NCI-H748 (cell line): ENCODE measurements around the gene TYR.
"Not testable (repeated sequence)": the region's sequence is repeated elsewhere in the genome, so short reads cannot be mapped to it uniquely, and the experiment has no call there.

Experiments used
- DNase-seq: peaks from one replicate; lab custom pipeline; 2025; ENCODE audit not compliant: unreplicated experiment; lab: John Stamatoyannopoulos, UW

The TYR gene

DNA sequence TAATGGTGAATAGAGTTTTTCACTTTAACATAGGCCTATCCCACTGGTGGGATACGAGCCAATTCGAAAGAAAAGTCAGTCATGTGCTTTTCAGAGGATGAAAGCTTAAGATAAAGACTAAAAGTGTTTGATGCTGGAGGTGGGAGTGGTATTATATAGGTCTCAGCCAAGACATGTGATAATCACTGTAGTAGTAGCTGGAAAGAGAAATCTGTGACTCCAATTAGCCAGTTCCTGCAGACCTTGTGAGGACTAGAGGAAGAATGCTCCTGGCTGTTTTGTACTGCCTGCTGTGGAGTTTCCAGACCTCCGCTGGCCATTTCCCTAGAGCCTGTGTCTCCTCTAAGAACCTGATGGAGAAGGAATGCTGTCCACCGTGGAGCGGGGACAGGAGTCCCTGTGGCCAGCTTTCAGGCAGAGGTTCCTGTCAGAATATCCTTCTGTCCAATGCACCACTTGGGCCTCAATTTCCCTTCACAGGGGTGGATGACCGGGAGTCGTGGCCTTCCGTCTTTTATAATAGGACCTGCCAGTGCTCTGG, at the start of gene TYR:
TYR (plus strand) TSS at position 185 of the 541 bp plus-strand sequence; CDS start at position 264, 79 bp downstream.
- DNase-seq: no peak

- DNase-seq: no peak
These were observed 41.1 kb upstream of the TYR start for GRCh38 chr11:89136606-89137005.

DNA sequence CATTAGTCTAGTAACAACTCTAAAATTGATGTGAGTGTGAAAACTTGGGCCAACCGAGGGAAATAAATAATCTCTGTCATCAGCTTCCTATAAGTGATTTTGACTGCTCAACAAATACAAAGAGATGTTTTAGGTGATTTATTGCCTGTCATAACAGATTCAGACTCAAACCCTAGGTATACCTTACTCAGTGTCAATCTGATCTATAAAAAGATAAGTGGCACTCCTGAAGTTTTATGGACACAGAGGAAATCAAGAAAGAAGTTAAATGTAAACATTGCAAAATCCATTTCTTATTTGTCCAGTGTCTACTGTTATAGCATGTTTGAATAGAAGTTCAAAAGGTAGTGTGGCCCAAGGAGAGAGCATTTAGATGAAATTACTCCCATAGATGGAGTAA, 30.4 kb upstream of the TYR start:
- DNase-seq: no peak

DNA sequence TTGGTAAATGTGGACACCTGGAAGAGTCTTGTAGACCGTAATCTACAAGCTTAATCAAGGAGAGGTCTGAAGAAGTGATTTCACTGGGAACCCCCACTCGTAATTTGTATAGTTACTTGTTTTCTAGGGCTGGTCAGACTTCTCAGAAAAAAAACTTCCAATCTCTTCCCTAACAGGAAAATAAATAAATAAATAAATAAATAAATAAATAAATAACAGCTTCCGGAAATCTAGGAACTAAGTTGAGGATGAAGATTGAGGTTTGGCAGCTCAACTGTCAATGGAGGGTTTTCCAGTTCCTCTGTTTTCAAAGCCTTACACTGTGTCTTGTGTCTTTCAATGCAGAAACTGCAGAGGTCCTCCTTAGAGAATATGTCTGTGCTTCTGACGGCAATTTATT, 17.7 kb upstream of the TYR start:
- DNase-seq: no peak

GRCh38 chr11:89161949-89162348, 15.7 kb upstream of the TYR start:
- DNase-seq: no peak

- no peak for DNase-seq
These were observed 14.0 kb upstream of the TYR start for GRCh38 chr11:89163686-89164085.

DNA sequence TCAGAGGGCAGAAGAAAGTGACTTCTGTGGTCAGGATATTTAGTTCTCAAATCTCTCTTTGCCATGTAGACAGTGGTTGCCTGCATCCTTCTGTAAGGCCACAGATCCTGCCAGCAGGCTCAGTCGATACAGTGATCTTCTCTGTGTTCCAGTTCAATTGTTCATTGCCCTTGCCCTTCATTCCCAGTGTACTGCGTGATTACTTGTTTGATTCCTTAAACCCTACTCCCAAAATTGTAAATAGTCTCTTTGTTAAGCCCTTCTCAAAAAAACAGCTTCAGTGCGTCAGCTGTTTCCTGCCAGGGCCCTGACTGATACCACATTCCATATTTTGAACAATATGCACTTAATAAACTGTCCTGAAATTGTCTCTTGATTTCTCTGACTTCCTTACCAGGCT, 9.3 kb upstream of the TYR start:
- no peak for DNase-seq

DNA sequence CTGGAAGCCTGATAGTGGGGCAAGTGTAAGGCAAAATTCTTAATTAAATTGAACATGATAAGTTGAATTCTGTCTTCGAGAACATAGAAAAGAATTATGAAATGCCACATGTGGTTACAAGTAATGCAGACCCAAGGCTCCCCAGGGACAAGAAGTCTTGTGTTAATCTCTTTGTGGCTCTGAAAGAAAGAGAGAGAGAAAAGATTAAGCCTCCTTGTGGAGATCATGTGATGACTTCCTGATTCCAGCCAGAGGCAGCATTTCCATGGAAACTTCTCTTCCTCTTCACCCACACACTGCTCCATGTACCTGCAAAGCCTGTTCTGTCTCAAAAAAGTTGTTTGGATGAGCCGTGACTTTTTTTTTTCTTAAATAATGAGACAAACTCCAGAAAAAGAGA, 1.9 kb upstream of the TYR start:
- no peak for DNase-seq

DNA sequence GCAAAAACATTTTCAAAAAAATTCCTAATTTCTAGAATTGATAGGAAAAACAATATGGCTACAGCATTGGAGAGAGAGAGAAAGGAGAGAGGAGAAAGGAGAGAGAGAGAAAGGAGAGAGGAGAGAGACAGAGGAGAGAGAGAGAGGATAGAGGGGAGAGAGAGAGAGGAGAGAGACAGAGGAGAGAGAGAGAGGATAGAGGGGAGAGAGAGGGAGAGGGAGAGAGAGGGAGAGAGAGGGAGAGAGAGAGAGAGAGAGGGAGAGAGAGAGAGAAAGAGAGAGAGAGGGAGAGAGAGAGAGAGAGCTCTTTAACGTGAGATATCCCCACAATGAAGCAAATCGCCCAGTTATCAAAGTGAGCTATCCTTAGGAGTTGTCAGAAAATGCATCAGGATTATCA, 737 bp upstream of the TYR start:
- no peak for DNase-seq

- DNase-seq: no peak
These were observed 3.4 kb downstream of the TYR start for GRCh38 chr11:89181111-89181510.

GRCh38 chr11:89182773-89183518, 5.3 kb downstream of the TYR start:
- no peak for DNase-seq

- DNase-seq: no peak
These were observed 6.3 kb downstream of the TYR start for GRCh38 chr11:89184021-89184420.

DNA sequence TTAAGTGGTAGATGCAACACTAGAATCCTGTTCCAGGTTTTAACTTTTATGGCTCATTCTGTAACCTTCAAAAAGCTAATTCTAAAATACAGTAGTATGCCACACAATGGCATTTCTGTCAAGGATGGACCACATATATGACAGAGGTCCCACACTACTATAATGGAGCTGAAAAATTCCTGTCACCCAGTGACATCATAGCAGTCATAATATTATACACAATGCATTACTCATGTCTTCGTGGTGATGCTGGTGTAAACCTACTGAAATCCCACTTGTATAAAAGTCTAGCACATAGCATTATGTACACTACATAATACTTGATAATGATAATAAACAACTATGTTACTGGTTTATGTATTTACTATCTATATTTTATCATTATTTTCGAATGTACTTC, 12.1 kb downstream of the TYR start:
- DNase-seq: no peak

GRCh38 chr11:89201138-89201537, 23.5 kb downstream of the TYR start:
- DNase-seq: no peak

GRCh38 chr11:89203814-89204213, 26.1 kb downstream of the TYR start:
- DNase-seq: no peak

DNA sequence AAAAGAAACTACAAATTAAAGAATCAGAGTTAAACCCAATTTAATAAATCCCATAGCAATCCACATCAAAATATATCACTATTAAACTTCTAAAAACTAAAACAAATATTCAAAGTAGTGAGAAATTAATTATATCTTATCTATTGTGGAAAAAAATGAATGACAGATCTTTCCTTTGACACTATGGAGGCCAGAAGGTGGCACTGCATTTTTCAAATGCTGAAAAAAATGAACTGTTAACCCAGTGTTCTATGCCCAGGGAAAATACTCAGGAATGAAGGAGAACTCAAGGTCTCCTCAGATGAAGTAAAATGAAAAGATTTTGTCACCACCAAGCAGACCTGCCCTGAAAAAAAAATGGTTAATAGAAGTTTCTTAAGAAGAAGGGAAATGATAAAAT, 27.7 kb downstream of the TYR start:
- no peak for DNase-seq

- DNase-seq: peak; percentile 42
These were observed 43.1 kb downstream of the TYR start for GRCh38 chr11:89220684-89221339.

DNA sequence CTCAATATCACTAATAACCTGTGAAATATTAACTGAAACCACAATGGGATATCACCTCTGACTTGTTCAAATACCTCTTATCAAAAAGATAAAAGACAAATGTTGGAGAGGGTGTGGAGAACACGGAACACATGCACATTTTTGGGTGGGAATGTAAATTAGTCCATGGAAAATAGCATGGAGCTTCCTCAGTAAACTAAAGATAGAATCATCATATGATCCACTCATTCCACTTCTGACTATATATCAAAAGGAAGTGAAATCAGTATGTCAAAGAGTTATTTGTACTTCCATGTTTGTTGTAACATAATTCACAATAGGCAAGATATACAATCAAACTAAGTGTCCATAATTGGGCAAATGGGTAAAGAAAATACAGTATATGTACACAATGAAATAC, 57.4 kb downstream of the TYR start:
- no peak for DNase-seq

GRCh38 chr11:89235976-89236375, 58.3 kb downstream of the TYR start:
- no peak for DNase-seq

- not testable (repeated sequence) for DNase-seq
These were observed 69.3 kb downstream of the TYR start for GRCh38 chr11:89247007-89247406.

GRCh38 chr11:89249196-89249595, 71.5 kb downstream of the TYR start:
- DNase-seq: no peak

DNA sequence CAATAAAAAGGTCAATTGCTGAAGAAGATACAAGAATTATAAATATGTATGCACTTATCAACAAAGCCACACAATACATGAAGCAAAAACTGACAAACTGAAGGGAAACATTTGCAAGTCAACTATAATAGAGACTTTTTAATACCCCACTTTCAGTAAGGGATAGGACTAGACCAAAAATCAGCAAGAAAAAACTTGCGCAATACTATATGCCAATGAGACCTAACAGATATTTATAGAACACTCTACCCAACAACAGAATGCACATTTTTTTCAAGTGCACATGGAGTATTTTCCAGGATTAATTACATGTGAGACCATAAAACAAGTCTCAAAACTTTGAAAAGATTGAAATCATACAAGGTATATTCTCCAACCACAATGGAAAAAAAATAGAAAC, 83.8 kb downstream of the TYR start:
- not testable (repeated sequence) for DNase-seq
